ENCODE data around the gene SRSF2. TPM values are rescaled to one million over a fixed set of nuclear protein-coding genes. Genes with fewer than 3 reads are reported as not detected.

Gene SRSF2
- total RNA-seq, 4 donors from 2014 or later, result 185 to 403 (median 242) TPM

DNA sequence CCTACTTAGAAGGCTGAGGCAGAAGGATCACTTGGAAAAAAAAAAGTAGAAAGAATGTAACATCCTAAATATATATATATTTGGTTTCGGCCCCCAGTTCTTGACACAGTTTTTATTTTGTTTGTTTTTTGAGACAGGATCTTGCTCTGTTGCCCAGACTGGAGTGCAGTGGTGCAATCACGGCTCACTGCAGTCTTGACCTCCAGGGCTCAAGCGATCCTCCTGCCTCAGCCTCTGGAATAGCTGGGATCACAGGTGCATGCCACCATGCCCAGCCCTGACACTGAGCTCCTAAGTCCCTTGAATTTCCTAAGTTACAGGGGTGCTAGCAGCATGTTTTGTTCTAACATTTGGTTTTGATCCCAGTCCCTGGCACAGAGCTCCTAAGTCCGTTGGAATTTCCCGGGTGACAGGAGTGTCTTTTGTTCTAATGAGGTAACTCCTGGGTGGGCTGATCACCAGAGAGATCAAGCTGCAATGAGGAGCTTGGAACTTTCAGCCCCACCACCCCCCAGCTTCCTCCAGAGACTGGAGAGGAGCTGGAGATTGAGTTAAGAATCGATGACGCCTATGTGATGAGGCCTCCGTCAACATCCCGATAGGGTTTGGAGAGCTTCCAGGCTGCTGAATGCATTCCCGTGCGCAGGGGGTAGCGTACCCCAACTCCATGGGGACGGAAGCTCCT, 46.4 kb downstream of the SRSF2 start:
- no peak for DNase-seq
- H3K4me1 ChIP-seq, result peaks cover 0 to 12% (median 0%) of the 10 kb centered on the region in 4 donors
- no peaks in the 10 kb centered on the region for H3K27me3 ChIP-seq
- no peaks in the 10 kb centered on the region for H3K9me3 ChIP-seq
- H3K36me3 ChIP-seq, result no peaks in the 10 kb centered on the region
- H3K4me3 ChIP-seq, result no peak overlapping the region
- TF ChIP-seq CTCF (IDR thresholded peaks at IDR 0.05) (no peak), POLR2A (IDR thresholded peaks at IDR 0.05) (no peak)
- H3K27ac ChIP-seq, result no peak overlapping the region

- TF ChIP-seq POLR2A (IDR thresholded peaks at IDR 0.05) (no peak), CTCF (IDR thresholded peaks at IDR 0.05) (no peak)
- H3K4me3 ChIP-seq, result no peak overlapping the region
- peaks cover 0 to 12% (median 0%) of the 10 kb centered on the region in 4 donors for H3K4me1 ChIP-seq
- no peak for DNase-seq
- H3K9me3 ChIP-seq, result no peaks in the 10 kb centered on the region
- no peaks in the 10 kb centered on the region for H3K36me3 ChIP-seq
- H3K27ac ChIP-seq, result no peak overlapping the region
- H3K27me3 ChIP-seq, result no peaks in the 10 kb centered on the region
Observed at GRCh38 chr17:76689859-76690258, 47.3 kb downstream of the SRSF2 start.

GRCh38 chr17:76688165-76688622, 48.9 kb downstream of the SRSF2 start:
- no peak for DNase-seq

DNA sequence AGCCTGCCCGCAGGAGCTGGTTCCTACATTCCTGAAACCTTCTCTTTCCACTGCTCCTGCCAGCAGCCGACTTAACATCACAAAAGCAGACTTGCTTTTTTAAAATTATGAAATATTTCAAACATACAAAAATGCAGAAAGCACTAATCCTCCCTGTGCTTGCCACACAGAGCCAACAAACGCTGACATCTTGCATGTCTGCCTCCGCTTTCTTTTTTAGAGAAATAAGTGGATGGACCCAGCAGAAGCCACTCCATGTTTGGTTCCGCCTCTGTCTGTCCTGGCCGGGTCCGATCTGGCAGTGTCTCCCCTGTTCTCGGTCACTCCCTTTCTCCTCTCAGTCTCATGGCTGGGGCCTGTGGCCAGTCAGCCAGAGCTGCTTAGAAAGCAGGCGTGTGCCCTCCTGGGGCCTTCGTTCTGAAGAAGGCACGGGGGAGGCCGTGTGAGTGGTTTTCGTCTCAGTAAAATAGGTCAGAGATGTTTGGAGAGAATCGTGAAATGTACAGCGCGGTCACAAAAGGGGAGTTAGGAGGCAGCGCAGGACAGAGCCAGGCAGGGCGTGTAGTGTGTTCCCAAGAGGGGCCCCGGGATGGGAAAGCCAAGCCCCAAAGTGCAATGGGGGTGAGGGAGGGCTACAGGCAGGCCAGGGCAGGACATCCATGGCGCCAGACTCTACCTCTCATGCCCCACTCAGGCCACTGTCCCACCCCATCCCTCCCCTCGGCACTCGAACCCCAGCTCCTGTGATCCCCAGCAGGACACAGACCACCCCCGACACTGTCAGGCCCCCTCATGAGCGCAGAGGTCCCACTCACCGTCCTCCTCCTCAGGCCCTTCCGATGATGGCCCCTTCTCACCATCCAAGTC, 49.6 kb downstream of the SRSF2 start:
- peaks cover 0 to 17% (median 0%) of the 10 kb centered on the region in 4 donors for H3K4me1 ChIP-seq

More at GRCh38 chr17:76688165-76688622, 48.9 kb downstream of the SRSF2 start:
- no peaks in the 10 kb centered on the region for H3K27me3 ChIP-seq
- TF ChIP-seq CTCF (IDR thresholded peaks at IDR 0.05) (no peak), POLR2A (IDR thresholded peaks at IDR 0.05) (no peak)
- H3K4me3 ChIP-seq, result no peak overlapping the region
- no peaks in the 10 kb centered on the region for H3K9me3 ChIP-seq
- H3K4me1 ChIP-seq, result peaks cover 0 to 12% (median 0%) of the 10 kb centered on the region in 4 donors
- H3K36me3 ChIP-seq, result no peaks in the 10 kb centered on the region
- peak overlapping the region; percentile 62 to 87 (median 70) for H3K27ac ChIP-seq

More for the DNA sequence above, 49.6 kb downstream of the SRSF2 start:
- Histone ChIP-seq H3K9me3 (no peaks in the 10 kb centered on the region), H3K36me3 (no peaks in the 10 kb centered on the region), H3K27me3 (no peaks in the 10 kb centered on the region), H3K4me3 (no peak overlapping the region), H3K27ac (peak overlapping the region; percentile 62 to 87 (median 70))
- no peak for TF ChIP-seq POLR2A (IDR thresholded peaks at IDR 0.05)
- no peak for TF ChIP-seq CTCF (IDR thresholded peaks at IDR 0.05)
- no peak for DNase-seq

Data from Peyer's patch (tissue), 4 donors.